Measurements from ENCODE around the gene ACOXL. TPM values are rescaled to one million over a fixed set of nuclear protein-coding genes. Genes with fewer than 3 reads are reported as not detected.
A peak's percentile ranks its signal among the peaks of the same experiment; 100 is the strongest.

The ACOXL gene
- total and polyA plus RNA-seq, 2 experiments from 2014 or later, result not detected

DNA sequence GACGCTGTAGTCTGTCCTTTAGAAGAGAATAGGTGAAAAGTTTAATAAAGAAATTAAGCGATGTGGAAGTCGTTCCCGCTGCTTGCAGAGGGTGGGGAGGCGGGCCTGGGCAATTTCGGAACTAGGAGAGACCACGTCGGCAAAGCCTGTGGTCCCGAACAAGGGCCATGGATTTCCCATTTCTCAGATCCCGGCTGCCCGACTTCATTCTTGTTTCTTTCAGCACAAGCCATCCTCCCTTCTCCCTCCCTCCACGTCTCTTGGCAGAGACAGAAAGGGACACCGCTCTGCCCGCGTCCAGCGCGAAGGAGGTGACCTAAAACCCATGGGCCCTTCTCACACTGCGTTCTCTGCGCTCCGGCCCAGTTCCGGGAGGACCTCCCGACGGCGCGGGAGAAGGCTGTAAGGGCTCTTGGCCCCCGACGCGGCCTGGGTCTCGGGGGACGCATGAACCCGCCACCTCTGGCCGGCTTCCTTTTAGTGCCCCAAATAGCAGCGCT lies 386.2 kb downstream of the ACOXL start:
- peak overlapping the region; percentile 75 for H2AFZ ChIP-seq
- 40% methylated on average over 33 of the region's 33 CpGs for WGBS, 2 experiments (ENCODE audit: low coverage in 1 of 2, low lambda C conversion rate in 2 of 2, missing lambda C conversion rate in 2 of 2)

DNA sequence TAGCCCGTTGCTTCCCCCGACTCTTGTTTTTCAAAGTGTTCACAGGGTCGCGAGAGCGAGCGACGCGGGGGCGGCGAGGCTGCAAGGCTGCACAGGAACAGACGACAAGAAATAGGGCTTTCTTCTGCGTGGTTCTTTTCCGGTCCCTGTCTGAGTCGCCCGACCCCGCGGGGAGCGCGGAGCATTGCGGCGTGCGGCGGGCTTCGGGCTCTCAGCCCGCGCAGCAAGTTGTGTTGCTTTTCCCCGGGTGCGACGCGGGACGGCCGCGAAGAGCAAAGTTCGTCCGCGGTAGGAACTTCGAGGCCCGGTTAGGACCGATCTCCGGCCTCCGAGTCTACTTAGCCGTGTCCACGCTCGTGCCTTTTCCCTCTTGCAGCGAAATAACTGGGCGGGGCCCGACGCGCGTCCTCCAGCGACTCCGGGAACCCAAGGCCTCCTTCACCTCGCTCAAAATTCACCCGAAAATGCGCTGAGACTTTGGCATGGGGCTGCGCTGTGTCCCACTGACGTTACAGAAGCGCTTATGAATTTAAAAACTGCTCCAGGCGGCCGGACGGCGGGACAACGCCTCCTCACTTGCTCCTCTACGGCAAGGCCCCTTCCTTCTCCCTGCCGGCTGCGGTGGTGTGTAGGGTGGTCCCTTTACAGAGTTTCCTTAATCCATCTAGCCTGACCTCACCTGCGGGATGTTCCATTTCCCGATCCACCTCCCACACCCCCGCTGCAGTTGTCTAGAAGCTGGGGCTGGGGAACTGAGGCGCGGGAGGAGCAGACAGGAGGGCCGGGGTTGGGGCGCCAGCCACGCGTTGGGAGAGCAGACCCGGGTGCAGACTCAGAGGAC lies 386.8 kb downstream of the ACOXL start:
- Histone ChIP-seq H4K20me1 (ENCODE audit: insufficient read depth) (no peaks in the 10 kb centered on the region), H2AFZ (peak overlapping the region; percentile 75), H3K9me3 (ENCODE audit: low read depth) (no peaks in the 10 kb centered on the region), H3K4me1 (ENCODE audit: insufficient read depth) (peaks cover 3% of the 10 kb centered on the region; the same call in 1 of the 2 replicates), H3K79me2 (ENCODE audit: insufficient read depth) (no peaks in the 10 kb centered on the region), H3K9ac (no peak overlapping the region), H3K36me3 (ENCODE audit: low read depth) (no peaks in the 10 kb centered on the region), H3K4me3 (no peak overlapping the region), H3K9me2 (ENCODE audit: insufficient read depth) (no peaks in the 10 kb centered on the region), H3F3A (ENCODE audit: insufficient read depth) (peaks cover 8% of the 10 kb centered on the region; the same call in 1 of the 2 replicates), H3K4me2 (ENCODE audit: unreplicated experiment) (no peak overlapping the region), H3K27ac (no peak overlapping the region), H3K27me3 (replicated peaks; ENCODE audit: insufficient read depth) (peaks cover 29% of the 10 kb centered on the region)
- in situ Hi-C loops (cut with MboI), result loop anchor here (25.0 kb wide), 1 partner anchor 568 kb away; no protein-coding TSS in a partner anchor
- TF ChIP-seq EZH2phosphoT487 (IDR thresholded peaks at IDR 0.05; ENCODE audit: insufficient read depth, low read depth) (peak; percentile 32; the same call in 1 of the 2 replicates), EZH2 (IDR thresholded peaks at IDR 0.05; ENCODE audit: insufficient read depth, poor library complexity, severe bottlenecking) (peak; percentile 3)
- peak; percentile 24 for DNase-seq
- WGBS, 2 experiments (ENCODE audit: low coverage in 1 of 2, low lambda C conversion rate in 2 of 2, missing lambda C conversion rate in 2 of 2), result 20% methylated on average over 67 to 76 of the region's 76 CpGs

More for the DNA sequence above, 386.2 kb downstream of the ACOXL start:
- H3K79me2 ChIP-seq (ENCODE audit: insufficient read depth), result no peaks in the 10 kb centered on the region
- peaks cover 32% of the 10 kb centered on the region for H3K27me3 ChIP-seq (replicated peaks; ENCODE audit: insufficient read depth)
- in situ Hi-C loops (cut with MboI), result loop anchor here (25.0 kb wide), 1 partner anchor 569 kb away; no protein-coding TSS in a partner anchor
- peak overlapping the region; percentile 72 for H3K4me3 ChIP-seq
- H3K36me3 ChIP-seq (ENCODE audit: low read depth), result no peaks in the 10 kb centered on the region
- H4K20me1 ChIP-seq (ENCODE audit: insufficient read depth), result no peaks in the 10 kb centered on the region
- no peak overlapping the region for H3K9ac ChIP-seq
- H3K4me2 ChIP-seq (ENCODE audit: unreplicated experiment), result peak overlapping the region; percentile 88
- H3K9me3 ChIP-seq (ENCODE audit: low read depth), result no peaks in the 10 kb centered on the region
- H3K27ac ChIP-seq, result no peak overlapping the region
- H3K4me1 ChIP-seq (ENCODE audit: insufficient read depth), result peaks cover 3% of the 10 kb centered on the region; the same call in 1 of the 2 replicates
- H3F3A ChIP-seq (ENCODE audit: insufficient read depth), result peaks cover 8% of the 10 kb centered on the region; the same call in 1 of the 2 replicates
- DNase-seq, result no peak
- H3K9me2 ChIP-seq (ENCODE audit: insufficient read depth), result no peaks in the 10 kb centered on the region
- TF ChIP-seq EZH2 (IDR thresholded peaks at IDR 0.05; ENCODE audit: insufficient read depth, poor library complexity, severe bottlenecking) (peak; percentile 31), EZH2phosphoT487 (IDR thresholded peaks at IDR 0.05; ENCODE audit: insufficient read depth, low read depth) (no peak)

DNA sequence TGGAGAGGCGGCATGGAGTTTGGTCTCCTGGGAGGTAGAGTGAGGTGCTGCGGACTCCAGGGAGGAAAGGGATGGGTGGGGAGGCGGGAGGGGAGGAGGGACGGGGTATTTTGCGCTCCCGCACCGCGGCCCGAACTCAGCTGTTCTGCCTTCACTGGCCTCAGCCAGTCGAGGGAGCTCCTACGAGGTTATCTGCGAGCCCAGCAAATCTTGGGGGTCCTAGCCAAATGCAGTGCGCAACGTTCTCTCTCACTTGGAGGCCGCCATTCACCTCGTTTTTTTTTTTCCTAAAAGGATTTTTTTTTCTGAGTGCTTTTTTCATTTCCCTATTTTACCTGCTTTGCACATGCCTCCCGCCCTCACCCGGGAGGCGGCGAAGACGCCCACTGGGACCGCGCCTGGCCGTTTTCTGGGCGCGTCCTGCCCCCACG lies 387.5 kb downstream of the ACOXL start:
- in situ Hi-C loops (cut with MboI), result loop anchor here (25.0 kb wide), 1 partner anchor 567 kb away; no protein-coding TSS in a partner anchor
- no peaks in the 10 kb centered on the region for H3K36me3 ChIP-seq (ENCODE audit: low read depth)
- peak overlapping the region; percentile 97 for H3K4me2 ChIP-seq (ENCODE audit: unreplicated experiment)
- no peaks in the 10 kb centered on the region for H3K79me2 ChIP-seq (ENCODE audit: insufficient read depth)
- peak; percentile 21; the same call in 1 of the 2 replicates for TF ChIP-seq EZH2phosphoT487 (IDR thresholded peaks at IDR 0.05; ENCODE audit: insufficient read depth, low read depth)
- TF ChIP-seq EZH2 (IDR thresholded peaks at IDR 0.05; ENCODE audit: insufficient read depth, poor library complexity, severe bottlenecking), result no peak
- H2AFZ ChIP-seq, result peak overlapping the region; percentile 94
- no peaks in the 10 kb centered on the region for H4K20me1 ChIP-seq (ENCODE audit: insufficient read depth)
- H3K4me3 ChIP-seq, result peak overlapping the region; percentile 77
- no peaks in the 10 kb centered on the region for H3K9me2 ChIP-seq (ENCODE audit: insufficient read depth)
- peaks cover 26% of the 10 kb centered on the region for H3K27me3 ChIP-seq (replicated peaks; ENCODE audit: insufficient read depth)
- no peaks in the 10 kb centered on the region for H3K9me3 ChIP-seq (ENCODE audit: low read depth)
- H3K9ac ChIP-seq, result peak overlapping the region; percentile 65; the same call in 1 of the 2 replicates
- DNase-seq, result no peak
- H3K4me1 ChIP-seq (ENCODE audit: insufficient read depth), result peaks cover 3% of the 10 kb centered on the region; the same call in 1 of the 2 replicates
- 16 to 17% methylated on average over 20 to 27 of the region's 27 CpGs for WGBS, 2 experiments (ENCODE audit: low coverage in 1 of 2, low lambda C conversion rate in 2 of 2, missing lambda C conversion rate in 2 of 2)
- H3K27ac ChIP-seq, result no peak overlapping the region
- H3F3A ChIP-seq (ENCODE audit: insufficient read depth), result peaks cover 8% of the 10 kb centered on the region; the same call in 1 of the 2 replicates

DNA sequence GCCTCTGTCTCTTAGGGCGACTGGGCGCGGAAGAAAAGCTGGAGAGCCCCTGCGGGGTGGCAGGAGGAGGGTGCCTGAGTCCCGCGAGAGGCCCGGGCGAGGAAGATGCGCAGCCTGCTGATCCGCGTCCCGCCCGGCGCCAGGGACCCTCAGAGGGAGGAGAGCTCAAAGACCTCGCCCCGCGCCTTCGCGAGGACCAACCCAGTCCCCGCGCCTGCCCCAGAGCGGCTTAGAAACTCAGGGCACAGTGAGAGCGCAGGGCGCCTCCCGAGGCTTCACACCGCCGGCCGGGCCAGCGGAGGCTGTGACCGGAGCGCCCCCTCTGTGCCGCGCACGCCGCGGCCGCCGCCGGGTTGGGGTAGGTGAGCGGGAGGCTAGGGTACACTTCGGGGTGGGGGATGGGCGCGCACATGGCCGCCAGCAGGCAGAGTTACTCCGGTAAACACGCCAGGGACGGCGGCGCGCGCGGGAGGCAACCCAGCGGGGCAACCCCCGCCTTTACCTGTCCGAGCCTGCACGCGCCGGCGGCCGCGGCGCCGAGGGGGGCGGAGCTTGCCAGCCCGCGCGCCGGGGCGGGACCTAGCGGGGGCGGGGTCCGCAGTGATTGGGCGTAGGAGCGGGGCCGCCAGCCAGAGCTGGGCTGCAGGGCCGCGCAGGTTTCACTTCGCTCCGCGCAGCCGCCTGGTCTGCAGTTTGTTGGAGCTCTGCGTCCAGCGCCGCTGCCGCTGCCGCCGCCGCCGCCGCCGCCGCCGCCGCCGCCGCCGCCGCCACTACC lies 388.1 kb downstream of the ACOXL start, which contains the start of gene BCL2L11:
Gene BCL2L11, plus strand, starts transcription at position 662 of the 775 bp plus-strand sequence. CDS start 2,832 bp downstream, outside the sequence.
- Histone ChIP-seq H3K79me2 (ENCODE audit: insufficient read depth) (no peaks in the 10 kb centered on the region), H3K27me3 (replicated peaks; ENCODE audit: insufficient read depth) (peaks cover 20% of the 10 kb centered on the region), H3K36me3 (ENCODE audit: low read depth) (no peaks in the 10 kb centered on the region), H3F3A (ENCODE audit: insufficient read depth) (peaks cover 8% of the 10 kb centered on the region; the same call in 1 of the 2 replicates), H2AFZ (peak within 1 kb of the TSS; percentile 94), H4K20me1 (ENCODE audit: insufficient read depth) (no peaks in the 10 kb centered on the region), H3K9ac (peak within 1 kb of the TSS; percentile 65), H3K9me2 (ENCODE audit: insufficient read depth) (no peaks in the 10 kb centered on the region), H3K4me2 (ENCODE audit: unreplicated experiment) (peak within 1 kb of the TSS; percentile 97), H3K9me3 (ENCODE audit: low read depth) (no peaks in the 10 kb centered on the region), H3K4me3 (peak within 1 kb of the TSS; percentile 77), H3K4me1 (ENCODE audit: insufficient read depth) (peaks cover 3% of the 10 kb centered on the region; the same call in 1 of the 2 replicates), H3K27ac (no peak within 1 kb of the TSS)
- 0 to 1% methylated on average over 38 to 56 of the region's 98 CpGs for WGBS, 2 experiments (ENCODE audit: low coverage in 1 of 2, low lambda C conversion rate in 2 of 2, missing lambda C conversion rate in 2 of 2)
- DNase-seq, result peak; percentile 94
- in situ Hi-C loops (cut with MboI), result loop anchor here (25.0 kb wide), 1 partner anchor 567 kb away; no protein-coding TSS in a partner anchor
- TF ChIP-seq EZH2 (IDR thresholded peaks at IDR 0.05; ENCODE audit: insufficient read depth, poor library complexity, severe bottlenecking), result peak; percentile 88
- TF ChIP-seq EZH2phosphoT487 (IDR thresholded peaks at IDR 0.05; ENCODE audit: insufficient read depth, low read depth), result no peak
